Keratinocyte (primary cell): ENCODE measurements around the gene ENTPD5. TPM values are rescaled to one million over a fixed set of nuclear protein-coding genes. Genes with fewer than 3 reads are reported as not detected.

Experiments
- DNase-seq: peaks from one replicate; pipeline ENCODE4 v3.0.0-alpha.2; 2011; ENCODE audit warnings: low read depth, missing footprints, low spot score
- FAIRE-seq: peaks from 2 replicates; lab custom pipeline; 2011; peaks lifted over from hg19 to GRCh38; lab: Jason Lieb, UNC
- H2AFZ ChIP-seq: 2 replicates; pipeline ENCODE4 v1.6.0; 2012; ENCODE audit warnings: low read length, control low read depth, inconsistent platforms; ENCODE audit not compliant: control insufficient read depth
- H3K27ac ChIP-seq: 2 replicates; pipeline ENCODE4 v1.5.1; 2011; ENCODE audit warnings: low read length; ENCODE audit not compliant: control insufficient read depth, insufficient read depth
- H3K27me3 ChIP-seq: 3 replicates; pipeline ENCODE4 v1.6.0; 2011; ENCODE audit warnings: low read length; ENCODE audit not compliant: control insufficient read depth, insufficient read depth; ENCODE audit errors: extremely low read depth
- H3K36me3 ChIP-seq, 2 experiments: 2 replicates in 1 of 2; 3 replicates in 1 of 2; pipeline ENCODE4 v1.5.1; 2011; ENCODE audit warnings: low read length in 2 of 2, mild to moderate bottlenecking in 1 of 2; ENCODE audit not compliant: control insufficient read depth in 2 of 2, insufficient read depth in 2 of 2; ENCODE audit errors: extremely low read depth in 1 of 2
- H3K4me1 ChIP-seq: 3 replicates; pipeline ENCODE4 v1.5.1; 2011; ENCODE audit warnings: low read length; ENCODE audit not compliant: control insufficient read depth, insufficient read depth; ENCODE audit errors: extremely low read depth
- H3K4me2 ChIP-seq: 3 replicates; pipeline ENCODE4 v1.6.0; 2011; ENCODE audit warnings: low read depth, low read length; ENCODE audit not compliant: control insufficient read depth, insufficient read depth; ENCODE audit errors: extremely low read depth
- H3K4me3 ChIP-seq, 3 experiments: fragments of 200-600 bp in 1 of 3; sonication (generic) in 1 of 3; 2 replicates in 2 of 3; 3 replicates in 1 of 3; pipeline ENCODE4 v1.5.1; 2011 to 2016; ENCODE audit warnings: low read length in 3 of 3, mild to moderate bottlenecking in 3 of 3, control low read depth in 2 of 3, inconsistent platforms in 1 of 3, low read depth in 1 of 3, mixed read lengths in 1 of 3, mixed run types in 1 of 3, moderate library complexity in 1 of 3; ENCODE audit not compliant: control insufficient read depth in 2 of 3, insufficient read depth in 2 of 3; ENCODE audit errors: extremely low read depth in 1 of 3
- H3K79me2 ChIP-seq: 2 replicates; pipeline ENCODE4 v1.6.0; 2012; ENCODE audit warnings: low read length; ENCODE audit not compliant: control insufficient read depth, insufficient read depth
- H3K9ac ChIP-seq: 3 replicates; pipeline ENCODE4 v1.6.0; 2011; ENCODE audit warnings: low read length; ENCODE audit not compliant: control insufficient read depth, insufficient read depth; ENCODE audit errors: extremely low read depth
- H3K9me1 ChIP-seq: 3 replicates; pipeline ENCODE4 v1.6.0; 2011; ENCODE audit warnings: low read length; ENCODE audit not compliant: control insufficient read depth, insufficient read depth; ENCODE audit errors: extremely low read depth
- H3K9me3 ChIP-seq: 2 replicates; pipeline ENCODE4 v1.5.1; 2012; ENCODE audit warnings: low read depth, low read length; ENCODE audit not compliant: control insufficient read depth
- H4K20me1 ChIP-seq: 3 replicates; pipeline ENCODE4 v1.6.0; 2011; ENCODE audit warnings: low read length; ENCODE audit not compliant: control insufficient read depth, insufficient read depth; ENCODE audit errors: extremely low read depth
- CTCF ChIP-seq, 3 experiments: IDR thresholded peaks in 1 of 3; conservative IDR thresholded peaks in 1 of 3; optimal IDR thresholded peaks in 1 of 3; 2 replicates in 2 of 3; 3 replicates in 1 of 3; pipeline versions ENCODE3 to v1.5.1; 2011; ENCODE audit warnings: low read length in 3 of 3, mild to moderate bottlenecking in 3 of 3, moderate library complexity in 2 of 3, control low read depth in 1 of 3, inconsistent platforms in 1 of 3; ENCODE audit not compliant: insufficient read depth in 2 of 3; ENCODE audit errors: extremely low read depth in 1 of 3
- EZH2 ChIP-seq: IDR thresholded peaks from one replicate; pipeline ENCODE4 v1.6.1; 2012; ENCODE audit warnings: inconsistent platforms, mild to moderate bottlenecking, low read length, moderate library complexity
- dilution Hi-C: fragments of 300-500 bp; cut with MboI; formaldehyde crosslinking; loops from one replicate; pipeline ENCODE4 v1.7.0; 2020; ENCODE audit warnings: low sequenced_read_pairs; ENCODE audit not compliant: extremely low pct_ligation_motif_present
- polyA plus RNA-seq, 5 experiments: library from polyadenylated mRNA; depleted of rRNA in 3 of 5; stranded (reverse) in 3 of 5; stranded (forward) in 1 of 5; unstranded in 1 of 5; fragments of >200 nt; gene quantifications; 1 replicate in 1 of 5; 2 replicates in 3 of 5; 3 replicates in 1 of 5; pipeline versions ENCODE4 v1.2.1 to v1.2.3, GENCODE V29; 2011 to 2012; ENCODE audit warnings: missing spikeins in 2 of 5, low read depth in 1 of 5, low replicate concordance in 1 of 5

The ENTPD5 gene
- polyA plus RNA-seq, 1 donor (not counting 4 experiments of a cell fraction or from before 2014, with no cell fraction given), result 10.5 TPM

- dilution Hi-C loops, result no loop called here
- Histone ChIP-seq H3K27ac (no peak overlapping the region), H3K36me3 (peaks cover 1 to 3% of the 10 kb centered on the region in 2 experiments), H3K4me2 (no peak overlapping the region), H3K9me1 (no peaks in the 10 kb centered on the region), H2AFZ (no peak overlapping the region), H3K9ac (no peak overlapping the region), H3K27me3 (no peaks in the 10 kb centered on the region), H3K4me1 (peaks cover 9% of the 10 kb centered on the region), H4K20me1 (no peaks in the 10 kb centered on the region), H3K79me2 (no peaks in the 10 kb centered on the region), H3K9me3 (no peaks in the 10 kb centered on the region), H3K4me3 (no peak overlapping the region)
- TF ChIP-seq CTCF (optimal IDR thresholded peaks at IDR 0.05 in 1 of 3, IDR thresholded peaks at IDR 0.05 in 1 of 3, conservative IDR thresholded peaks at IDR 0.05 in 1 of 3; ENCODE audit: extremely low read depth in 1 of 3, insufficient read depth in 2 of 3, low read length in 3 of 3) (no peak), EZH2 (no peak)
- FAIRE-seq (no peak), DNase-seq (no peak)
Measured at GRCh38 chr14:74015176-74015575, 3.9 kb downstream of the ENTPD5 start.

GRCh38 chr14:74014299-74014698 is 4.8 kb downstream of the ENTPD5 start:
- Histone ChIP-seq H3K27ac (no peak overlapping the region), H2AFZ (no peak overlapping the region), H3K4me2 (no peak overlapping the region), H3K79me2 (no peaks in the 10 kb centered on the region), H3K9ac (no peak overlapping the region), H3K36me3 (peaks cover 1 to 3% of the 10 kb centered on the region in 2 experiments), H3K9me3 (no peaks in the 10 kb centered on the region), H3K9me1 (no peaks in the 10 kb centered on the region), H3K4me1 (peaks cover 4% of the 10 kb centered on the region), H3K27me3 (no peaks in the 10 kb centered on the region), H3K4me3 (no peak overlapping the region), H4K20me1 (no peaks in the 10 kb centered on the region)
- FAIRE-seq (no peak), DNase-seq (no peak)
- dilution Hi-C loops, result no loop called here
- TF ChIP-seq CTCF (optimal IDR thresholded peaks at IDR 0.05 in 1 of 3, IDR thresholded peaks at IDR 0.05 in 1 of 3, conservative IDR thresholded peaks at IDR 0.05 in 1 of 3; ENCODE audit: extremely low read depth in 1 of 3, insufficient read depth in 2 of 3, low read length in 3 of 3), result no peak
- no peak for TF ChIP-seq EZH2
